ENCODE data around the gene LPCAT1. TPM values are rescaled to one million over a fixed set of nuclear protein-coding genes. Genes with fewer than 3 reads are reported as not detected.

The LPCAT1 gene
- total and polyA plus RNA-seq, 2 of the 13 experiments (the other 11 are each of a cell fraction or from before 2014, with no cell fraction given) = 29.8 to 90.6 TPM

DNA sequence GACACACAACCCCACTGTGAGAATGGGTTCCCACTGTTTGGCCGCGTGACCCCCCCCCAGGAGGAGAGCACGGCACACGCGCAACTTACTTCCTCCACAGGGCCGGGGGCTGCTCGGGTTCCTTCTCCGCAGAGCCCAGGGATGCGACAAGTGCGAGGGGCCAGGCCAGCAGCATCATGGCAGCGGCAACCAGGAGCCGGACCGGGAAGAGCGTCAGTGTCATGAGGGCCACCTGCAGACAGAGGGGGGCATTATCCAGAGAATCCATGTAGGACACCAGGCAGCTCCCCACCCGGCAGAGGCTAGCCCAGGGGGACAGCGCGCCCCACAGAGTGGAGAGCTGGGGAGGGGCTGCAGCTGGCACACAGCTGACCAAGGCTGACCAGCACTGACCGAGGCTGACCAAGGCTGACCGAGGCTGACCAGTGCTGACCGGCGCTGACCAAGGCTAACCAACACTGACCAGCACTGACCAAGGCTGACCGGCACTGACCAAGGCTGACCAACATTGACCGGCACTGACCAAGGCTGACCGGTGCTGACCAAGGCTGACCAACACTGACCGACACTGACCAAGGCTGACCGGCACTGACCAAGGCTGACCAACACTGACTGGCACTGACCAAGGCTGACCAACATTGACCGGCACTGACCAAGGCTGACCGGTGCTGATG lies 22.3 kb downstream of the LPCAT1 start:
- Histone ChIP-seq H3K9ac (ENCODE audit: insufficient read depth, low read depth, low read length) (no peak overlapping the region), H3K4me1 (ENCODE audit: insufficient read depth, low read length) (no peaks in the 10 kb centered on the region), H3K27ac (ENCODE audit: extremely low read length, insufficient read depth, low read length) (no peak overlapping the region), H4K20me1 (ENCODE audit: insufficient read depth, low read length) (peaks cover 66% of the 10 kb centered on the region), H3K79me2 (ENCODE audit: insufficient read depth, low read length) (peaks cover 61% of the 10 kb centered on the region), H3K27me3 (ENCODE audit: control insufficient read depth in 1 of 2, insufficient read depth in 2 of 2, low read length in 2 of 2) (no peaks in the 10 kb centered on the region), H3K4me2 (ENCODE audit: low read depth, low read length) (no peak overlapping the region), H3K36me3 (replicated peaks in 1 of 2; ENCODE audit: control insufficient read depth in 1 of 2, insufficient read depth in 2 of 2, low read length in 2 of 2) (peaks cover 21 to 54% of the 10 kb centered on the region in 2 experiments), H2AFZ (ENCODE audit: low read length) (no peak overlapping the region), H3K4me3 (replicated peaks in 1 of 3; ENCODE audit: insufficient read depth in 1 of 3, low read depth in 2 of 3, low read length in 3 of 3) (no peak overlapping the region), H3K9me3 (ENCODE audit: low read length) (no peaks in the 10 kb centered on the region)
- 94% methylated on average over 5 of the region's 28 CpGs for WGBS (ENCODE audit: low lambda C conversion rate)
- ChIA-PET CTCF (ENCODE audit: low intra/inter-chr PET ratio, low total read pairs) (no interaction called here), POLR2A (no interaction called here)
- in situ Hi-C loops (cut with HindIII; ENCODE audit: extremely low pct_ligation_motif_present, low pct_unique_long_range_greater_than_20kb) = loop anchor here (25.0 kb wide), 1 partner anchor 136 kb away; no protein-coding TSS in a partner anchor
- no peak for FAIRE-seq
- peak; percentile 12; the same call in 1 of the 3 replicates for ATAC-seq
- BruUV-seq (replicated peaks) = no TSS peak
- DNase-seq (ENCODE audit: low spot score) = no peak
- intact Hi-C loops (cut with micrococcal nuclease; ENCODE audit: unreplicated experiment) = no loop called here
- peak; percentile 83 for TF ChIP-seq ZNF296 (CRISPR knock-in tag; conservative IDR thresholded peaks at IDR 0.05)
- no peak for TF ChIP-seq KMT2B (CRISPR knock-in tag; IDR thresholded peaks at IDR 0.05)
- TF ChIP-seq, protein P1, sequence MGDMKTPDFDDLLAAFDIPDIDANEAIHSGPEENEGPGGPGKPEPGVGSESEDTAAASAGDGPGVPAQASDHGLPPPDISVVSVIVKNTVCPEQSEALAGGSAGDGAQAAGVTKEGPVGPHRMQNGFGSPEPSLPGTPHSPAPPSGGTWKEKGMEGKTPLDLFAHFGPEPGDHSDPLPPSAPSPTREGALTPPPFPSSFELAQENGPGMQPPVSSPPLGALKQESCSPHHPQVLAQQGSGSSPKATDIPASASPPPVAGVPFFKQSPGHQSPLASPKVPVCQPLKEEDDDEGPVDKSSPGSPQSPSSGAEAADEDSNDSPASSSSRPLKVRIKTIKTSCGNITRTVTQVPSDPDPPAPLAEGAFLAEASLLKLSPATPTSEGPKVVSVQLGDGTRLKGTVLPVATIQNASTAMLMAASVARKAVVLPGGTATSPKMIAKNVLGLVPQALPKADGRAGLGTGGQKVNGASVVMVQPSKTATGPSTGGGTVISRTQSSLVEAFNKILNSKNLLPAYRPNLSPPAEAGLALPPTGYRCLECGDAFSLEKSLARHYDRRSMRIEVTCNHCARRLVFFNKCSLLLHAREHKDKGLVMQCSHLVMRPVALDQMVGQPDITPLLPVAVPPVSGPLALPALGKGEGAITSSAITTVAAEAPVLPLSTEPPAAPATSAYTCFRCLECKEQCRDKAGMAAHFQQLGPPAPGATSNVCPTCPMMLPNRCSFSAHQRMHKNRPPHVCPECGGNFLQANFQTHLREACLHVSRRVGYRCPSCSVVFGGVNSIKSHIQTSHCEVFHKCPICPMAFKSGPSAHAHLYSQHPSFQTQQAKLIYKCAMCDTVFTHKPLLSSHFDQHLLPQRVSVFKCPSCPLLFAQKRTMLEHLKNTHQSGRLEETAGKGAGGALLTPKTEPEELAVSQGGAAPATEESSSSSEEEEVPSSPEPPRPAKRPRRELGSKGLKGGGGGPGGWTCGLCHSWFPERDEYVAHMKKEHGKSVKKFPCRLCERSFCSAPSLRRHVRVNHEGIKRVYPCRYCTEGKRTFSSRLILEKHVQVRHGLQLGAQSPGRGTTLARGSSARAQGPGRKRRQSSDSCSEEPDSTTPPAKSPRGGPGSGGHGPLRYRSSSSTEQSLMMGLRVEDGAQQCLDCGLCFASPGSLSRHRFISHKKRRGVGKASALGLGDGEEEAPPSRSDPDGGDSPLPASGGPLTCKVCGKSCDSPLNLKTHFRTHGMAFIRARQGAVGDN (CRISPR knock-in tag; IDR thresholded peaks at IDR 0.05) = 0 out of 2 replicates have a peak, but pooled peaks have one; percentile 3
- TF ChIP-seq POLR2A (IDR thresholded peaks at IDR 0.05; ENCODE audit: insufficient read depth in 1 of 2, low read depth in 2 of 2, low read length in 2 of 2) = peak in 1 of 2 experiments; percentile 15; a peak in 1 of 4 replicates
- no peak for TF ChIP-seq ZNF263 (CRISPR knock-in tag; IDR thresholded peaks at IDR 0.05)
- TF ChIP-seq SIX4 (CRISPR knock-in tag; IDR thresholded peaks at IDR 0.05) = no peak

Measured in HepG2 (cell line).